ENCODE results near the gene HCST.
A peak's percentile ranks its signal among the peaks of the same experiment; 100 is the strongest.
"Not testable (repeated sequence)": the region's sequence is repeated elsewhere in the genome, so short reads cannot be mapped to it uniquely, and the experiment has no call there.

HCST gene

GRCh38 chr19:35879068-35879467, 23.3 kb upstream of the HCST start:
- no peak for DNase-seq (ENCODE audit: low read depth in 3 of 3, low spot score in 1 of 3)

GRCh38 chr19:35879770-35880317, 22.5 kb upstream of the HCST start:
- DNase-seq (ENCODE audit: low read depth in 3 of 3, low spot score in 1 of 3): peak in 1 of 3 donors; percentile 61

- DNase-seq (ENCODE audit: low read depth in 3 of 3, low spot score in 1 of 3): no peak
These were observed 20.1 kb upstream of the HCST start for GRCh38 chr19:35882114-35882832.

GRCh38 chr19:35883882-35884281, 18.4 kb upstream of the HCST start:
- DNase-seq (ENCODE audit: low read depth in 3 of 3, low spot score in 1 of 3): no peak

- no peak for DNase-seq (ENCODE audit: low read depth in 3 of 3, low spot score in 1 of 3)
These were observed 17.0 kb upstream of the HCST start for GRCh38 chr19:35885225-35885738.

GRCh38 chr19:35885904-35886303, 16.4 kb upstream of the HCST start:
- no peak for DNase-seq (ENCODE audit: low read depth in 3 of 3, low spot score in 1 of 3)

GRCh38 chr19:35887197-35887596, 15.1 kb upstream of the HCST start:
- no peak for DNase-seq (ENCODE audit: low read depth in 3 of 3, low spot score in 1 of 3)

- DNase-seq (ENCODE audit: low read depth in 3 of 3, low spot score in 1 of 3): no peak
These were observed 13.9 kb upstream of the HCST start for GRCh38 chr19:35888398-35888797.

- no peak for DNase-seq (ENCODE audit: low read depth in 3 of 3, low spot score in 1 of 3)
These were observed 12.8 kb upstream of the HCST start for GRCh38 chr19:35889370-35890112.

- no peak for DNase-seq (ENCODE audit: low read depth in 3 of 3, low spot score in 1 of 3)
These were observed 12.1 kb upstream of the HCST start for GRCh38 chr19:35890113-35890650.

GRCh38 chr19:35891819-35892218, 10.5 kb upstream of the HCST start:
- DNase-seq (ENCODE audit: low read depth in 3 of 3, low spot score in 1 of 3): not testable (repeated sequence)

GRCh38 chr19:35894342-35894741, 8.0 kb upstream of the HCST start:
- no peak for DNase-seq (ENCODE audit: low read depth in 3 of 3, low spot score in 1 of 3)

- DNase-seq (ENCODE audit: low read depth in 3 of 3, low spot score in 1 of 3): no peak
These were observed 6.3 kb upstream of the HCST start for GRCh38 chr19:35895911-35896642.

GRCh38 chr19:35896643-35897040, 5.7 kb upstream of the HCST start:
- DNase-seq (ENCODE audit: low read depth in 3 of 3, low spot score in 1 of 3): no peak

- no peak for DNase-seq (ENCODE audit: low read depth in 3 of 3, low spot score in 1 of 3)
These were observed 4.5 kb upstream of the HCST start for GRCh38 chr19:35897706-35898451.

GRCh38 chr19:35898499-35898809, 3.9 kb upstream of the HCST start:
- no peak for DNase-seq (ENCODE audit: low read depth in 3 of 3, low spot score in 1 of 3)

- peak; percentile 73 to 81 (median 79) for DNase-seq (ENCODE audit: low read depth in 3 of 3, low spot score in 1 of 3)
These were observed 2.6 kb upstream of the HCST start for GRCh38 chr19:35899547-35900214.

GRCh38 chr19:35901055-35901644, 1.2 kb upstream of the HCST start:
- DNase-seq (ENCODE audit: low read depth in 3 of 3, low spot score in 1 of 3): no peak

- DNase-seq (ENCODE audit: low read depth in 3 of 3, low spot score in 1 of 3): no peak
These were observed 644 bp downstream of the HCST start for GRCh38 chr19:35902870-35903475.

All from stimulated activated CD4-positive, alpha-beta T cell treated with anti-CD3 and anti-CD28 coated beads, TNF-alpha, amount 100 ng/mL, for 1 hour (primary cell).